Measurements from ENCODE around the gene PEA15. TPM values are rescaled to one million over a fixed set of nuclear protein-coding genes. Genes with fewer than 3 reads are reported as not detected.

PEA15 gene
- total RNA-seq, 3 donors from 2014 or later = 69.8 to 128 (median 127) TPM

DNA sequence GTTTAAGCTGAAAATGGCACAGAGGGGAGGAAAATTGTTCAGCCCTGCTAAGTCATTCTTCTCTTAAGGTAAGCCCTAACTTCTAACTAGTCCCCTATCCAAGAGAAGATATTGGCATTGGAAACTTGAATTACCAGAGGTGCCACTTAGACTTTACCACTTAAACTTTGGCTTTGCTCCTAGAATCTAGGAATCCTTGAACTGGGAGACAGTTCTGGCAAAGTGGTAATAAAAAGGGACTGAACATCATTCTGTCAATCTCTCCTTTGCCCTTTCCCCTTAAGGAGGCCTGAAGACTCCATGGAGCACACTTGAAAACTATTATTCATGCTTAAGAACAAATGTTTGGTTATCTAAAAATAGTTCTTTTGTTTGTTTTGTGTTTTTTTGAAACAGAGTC lies 45.3 kb upstream of the PEA15 start:
- no peaks in the 10 kb centered on the region for H3K4me1 ChIP-seq
- intact Hi-C loops (cut with DNase I; ENCODE audit: low total_unique reads) = no loop called here
- no peaks in the 10 kb centered on the region for H3K9me3 ChIP-seq
- H3K27ac ChIP-seq = no peak overlapping the region
- no peak for DNase-seq (ENCODE audit: low spot score in 2 of 2)
- H3K27me3 ChIP-seq = no peaks in the 10 kb centered on the region
- TF ChIP-seq, protein P1, sequence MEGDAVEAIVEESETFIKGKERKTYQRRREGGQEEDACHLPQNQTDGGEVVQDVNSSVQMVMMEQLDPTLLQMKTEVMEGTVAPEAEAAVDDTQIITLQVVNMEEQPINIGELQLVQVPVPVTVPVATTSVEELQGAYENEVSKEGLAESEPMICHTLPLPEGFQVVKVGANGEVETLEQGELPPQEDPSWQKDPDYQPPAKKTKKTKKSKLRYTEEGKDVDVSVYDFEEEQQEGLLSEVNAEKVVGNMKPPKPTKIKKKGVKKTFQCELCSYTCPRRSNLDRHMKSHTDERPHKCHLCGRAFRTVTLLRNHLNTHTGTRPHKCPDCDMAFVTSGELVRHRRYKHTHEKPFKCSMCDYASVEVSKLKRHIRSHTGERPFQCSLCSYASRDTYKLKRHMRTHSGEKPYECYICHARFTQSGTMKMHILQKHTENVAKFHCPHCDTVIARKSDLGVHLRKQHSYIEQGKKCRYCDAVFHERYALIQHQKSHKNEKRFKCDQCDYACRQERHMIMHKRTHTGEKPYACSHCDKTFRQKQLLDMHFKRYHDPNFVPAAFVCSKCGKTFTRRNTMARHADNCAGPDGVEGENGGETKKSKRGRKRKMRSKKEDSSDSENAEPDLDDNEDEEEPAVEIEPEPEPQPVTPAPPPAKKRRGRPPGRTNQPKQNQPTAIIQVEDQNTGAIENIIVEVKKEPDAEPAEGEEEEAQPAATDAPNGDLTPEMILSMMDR (IDR thresholded peaks at IDR 0.05) = no peak
- TF ChIP-seq POLR2AphosphoS5 (IDR thresholded peaks at IDR 0.05) (no peak), POLR2A (IDR thresholded peaks at IDR 0.05) (no peak)
- no peak overlapping the region for H3K4me3 ChIP-seq
- H3K36me3 ChIP-seq = no peaks in the 10 kb centered on the region

- Histone ChIP-seq H3K4me3 (no peak overlapping the region), H3K27ac (no peak overlapping the region), H3K4me1 (no peaks in the 10 kb centered on the region), H3K27me3 (no peaks in the 10 kb centered on the region), H3K36me3 (no peaks in the 10 kb centered on the region), H3K9me3 (no peaks in the 10 kb centered on the region)
- no peak for DNase-seq (ENCODE audit: low spot score in 2 of 2)
- intact Hi-C loops (cut with DNase I; ENCODE audit: low total_unique reads) = no loop called here
- TF ChIP-seq POLR2AphosphoS5 (IDR thresholded peaks at IDR 0.05) (no peak), POLR2A (IDR thresholded peaks at IDR 0.05) (no peak)
- TF ChIP-seq, protein P1 (IDR thresholded peaks at IDR 0.05) = no peak
These were observed 43.0 kb upstream of the PEA15 start for GRCh38 chr1:160161965-160162705.

DNA sequence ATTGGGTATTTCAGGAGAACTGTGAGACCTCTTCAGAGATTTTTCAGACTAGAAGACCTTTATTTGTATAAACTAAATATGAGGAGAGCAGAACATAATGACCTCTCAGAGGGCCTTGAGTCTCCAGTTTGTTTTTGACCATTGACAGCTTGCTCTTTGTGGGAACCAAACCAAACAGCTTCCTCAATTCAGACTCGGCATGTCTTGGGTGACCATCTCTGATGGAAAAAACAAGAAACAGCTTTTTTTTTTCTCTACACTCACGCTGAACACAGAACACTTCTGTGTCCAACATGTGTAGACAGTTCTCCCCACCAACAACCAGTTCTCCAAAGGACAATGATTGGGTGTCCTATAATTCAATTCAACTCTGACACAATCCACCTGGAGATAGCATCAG lies 42.3 kb upstream of the PEA15 start:
- intact Hi-C loops (cut with DNase I; ENCODE audit: low total_unique reads) = no loop called here
- no peak overlapping the region for H3K27ac ChIP-seq

DNA sequence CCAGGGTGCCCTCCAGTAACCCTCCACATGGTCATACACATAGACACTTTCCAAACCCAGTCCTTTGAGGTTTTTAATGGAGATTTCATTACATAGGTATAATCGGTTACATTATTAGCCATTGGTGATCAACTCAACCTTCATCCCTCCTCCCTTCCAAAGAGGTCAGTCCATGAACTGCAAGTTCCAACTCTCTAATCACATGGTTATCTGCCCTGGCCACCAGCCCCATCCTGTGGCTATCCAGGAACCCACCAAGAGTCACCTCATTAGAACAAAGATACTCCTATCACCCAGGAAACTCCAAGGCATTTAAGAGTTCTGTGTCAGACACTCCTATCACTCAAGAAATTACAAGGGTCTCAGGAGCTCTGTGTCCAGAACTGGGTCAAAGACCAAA lies 41.6 kb upstream of the PEA15 start:
- no peak overlapping the region for H3K27ac ChIP-seq
- H3K9me3 ChIP-seq = no peaks in the 10 kb centered on the region
- no peaks in the 10 kb centered on the region for H3K4me1 ChIP-seq
- no peaks in the 10 kb centered on the region for H3K36me3 ChIP-seq
- TF ChIP-seq POLR2AphosphoS5 (IDR thresholded peaks at IDR 0.05) = no peak
- no peak for TF ChIP-seq POLR2A (IDR thresholded peaks at IDR 0.05)
- TF ChIP-seq, protein P1 (IDR thresholded peaks at IDR 0.05) = no peak
- no peak overlapping the region for H3K4me3 ChIP-seq
- no peak for DNase-seq (ENCODE audit: low spot score in 2 of 2)
- no peaks in the 10 kb centered on the region for H3K27me3 ChIP-seq
- intact Hi-C loops (cut with DNase I; ENCODE audit: low total_unique reads) = no loop called here

More for the DNA sequence above, 42.3 kb upstream of the PEA15 start:
- H3K4me3 ChIP-seq = no peak overlapping the region
- TF ChIP-seq POLR2A (IDR thresholded peaks at IDR 0.05) (no peak), POLR2AphosphoS5 (IDR thresholded peaks at IDR 0.05) (no peak)
- TF ChIP-seq, protein P1 (IDR thresholded peaks at IDR 0.05) = no peak
- H3K4me1 ChIP-seq = no peaks in the 10 kb centered on the region
- no peaks in the 10 kb centered on the region for H3K36me3 ChIP-seq
- H3K27me3 ChIP-seq = no peaks in the 10 kb centered on the region
- DNase-seq (ENCODE audit: low spot score in 2 of 2) = no peak
- H3K9me3 ChIP-seq = no peaks in the 10 kb centered on the region

DNA sequence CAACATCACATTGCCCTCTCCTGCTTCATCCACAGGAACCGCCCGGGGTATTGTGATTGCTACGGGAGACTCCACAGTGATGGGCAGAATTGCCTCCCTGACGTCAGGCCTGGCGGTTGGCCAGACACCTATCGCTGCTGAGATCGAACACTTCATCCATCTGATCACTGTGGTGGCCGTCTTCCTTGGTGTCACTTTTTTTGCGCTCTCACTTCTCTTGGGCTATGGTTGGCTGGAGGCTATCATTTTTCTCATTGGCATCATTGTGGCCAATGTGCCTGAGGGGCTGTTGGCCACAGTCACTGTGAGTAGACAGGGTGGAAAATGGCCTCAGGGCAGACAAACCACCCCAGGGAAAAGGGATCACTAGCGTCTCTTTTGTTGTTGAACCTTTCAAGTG lies 41.1 kb upstream of the PEA15 start:
- H3K27ac ChIP-seq = no peak overlapping the region
- H3K4me3 ChIP-seq = no peak overlapping the region
- no peak for TF ChIP-seq POLR2AphosphoS5 (IDR thresholded peaks at IDR 0.05)
- TF ChIP-seq, protein P1 (IDR thresholded peaks at IDR 0.05) = no peak
- TF ChIP-seq POLR2A (IDR thresholded peaks at IDR 0.05) = no peak
- DNase-seq (ENCODE audit: low spot score in 2 of 2) = no peak
- H3K36me3 ChIP-seq = no peaks in the 10 kb centered on the region
- H3K9me3 ChIP-seq = no peaks in the 10 kb centered on the region
- no peaks in the 10 kb centered on the region for H3K27me3 ChIP-seq
- intact Hi-C loops (cut with DNase I; ENCODE audit: low total_unique reads) = no loop called here
- no peaks in the 10 kb centered on the region for H3K4me1 ChIP-seq

All from breast epithelium (tissue), 4 donors.